GM18909 (cell line): ENCODE data around the gene NPIPB2.
"Not testable (repeated sequence)": the region's sequence is repeated elsewhere in the genome, so short reads cannot be mapped to it uniquely, and the experiment has no call there.

Source experiments
- ATAC-seq: cut with Tn5 transposase; IDR thresholded peaks from one replicate; pipeline ENCODE4 v1.9.1; 2021; ENCODE audit warnings: mild to moderate bottlenecking; ENCODE audit not compliant: unreplicated experiment, poor library complexity

The NPIPB2 gene

GRCh38 chr16:11941945-11942344 is at the start of gene NPIPB2:
Gene NPIPB2, minus strand, starts transcription at chr16:11942045. Its CDS starts 0 bp downstream, at chr16:11942045.
- not testable (repeated sequence) for ATAC-seq

GRCh38 chr16:11990702-11991390 is 49.0 kb upstream of the NPIPB2 start:
- peak; percentile 65 for ATAC-seq

- no peak for ATAC-seq
Measured at GRCh38 chr16:11988258-11988978, 46.6 kb upstream of the NPIPB2 start.

- ATAC-seq: no peak
Measured at GRCh38 chr16:11986521-11987057, 44.7 kb upstream of the NPIPB2 start.

- no peak for ATAC-seq
Measured at GRCh38 chr16:11985250-11985649, 43.4 kb upstream of the NPIPB2 start.

- peak; percentile 37 for ATAC-seq
Measured at GRCh38 chr16:11980136-11980844, 38.4 kb upstream of the NPIPB2 start.

- ATAC-seq: no peak
Measured at GRCh38 chr16:11979013-11979672, 37.3 kb upstream of the NPIPB2 start.

GRCh38 chr16:11978080-11978479 is 36.2 kb upstream of the NPIPB2 start:
- ATAC-seq: no peak

GRCh38 chr16:11977376-11978041 is 35.7 kb upstream of the NPIPB2 start:
- ATAC-seq: no peak

- peak; percentile 17 for ATAC-seq
Measured at GRCh38 chr16:11976850-11977375, 35.1 kb upstream of the NPIPB2 start.

- no peak for ATAC-seq
Measured at GRCh38 chr16:11973070-11973469, 31.2 kb upstream of the NPIPB2 start.

- no peak for ATAC-seq
Measured at GRCh38 chr16:11972128-11972527, 30.3 kb upstream of the NPIPB2 start.

GRCh38 chr16:11970292-11970691 is 28.4 kb upstream of the NPIPB2 start:
- not testable (repeated sequence) for ATAC-seq

GRCh38 chr16:11968577-11968976 is 26.7 kb upstream of the NPIPB2 start:
- ATAC-seq: no peak

- ATAC-seq: no peak
Measured at GRCh38 chr16:11967195-11967911, 25.5 kb upstream of the NPIPB2 start.

GRCh38 chr16:11966173-11966572 is 24.3 kb upstream of the NPIPB2 start:
- peak; percentile 30 for ATAC-seq

- ATAC-seq: peak; percentile 78
Measured at GRCh38 chr16:11964761-11965551, 23.1 kb upstream of the NPIPB2 start, which contains the start of gene TNFRSF17. Gene TNFRSF17, plus strand, starts transcription at chr16:11965210. Its CDS starts 115 bp downstream, at chr16:11965325.

GRCh38 chr16:11963706-11964105 is 21.9 kb upstream of the NPIPB2 start:
- no peak for ATAC-seq
